Renal cortical epithelial cell (primary cell): ENCODE results near the gene EHBP1. TPM values are rescaled to one million over a fixed set of nuclear protein-coding genes. Genes with fewer than 3 reads are reported as not detected.

Source experiments
- DNase-seq: peaks from one replicate; pipeline ENCODE4 v3.0.0-alpha.2; 2011; ENCODE audit warnings: low read depth
- total RNA-seq: library from RNA; depleted of rRNA; stranded (reverse); fragments of >200 nt; gene quantifications from 2 replicates; pipeline ENCODE4 v1.2.3, GENCODE V29; 2014

The EHBP1 gene
- total RNA-seq, 1 donor from 2014 or later: 97.9 TPM

DNA sequence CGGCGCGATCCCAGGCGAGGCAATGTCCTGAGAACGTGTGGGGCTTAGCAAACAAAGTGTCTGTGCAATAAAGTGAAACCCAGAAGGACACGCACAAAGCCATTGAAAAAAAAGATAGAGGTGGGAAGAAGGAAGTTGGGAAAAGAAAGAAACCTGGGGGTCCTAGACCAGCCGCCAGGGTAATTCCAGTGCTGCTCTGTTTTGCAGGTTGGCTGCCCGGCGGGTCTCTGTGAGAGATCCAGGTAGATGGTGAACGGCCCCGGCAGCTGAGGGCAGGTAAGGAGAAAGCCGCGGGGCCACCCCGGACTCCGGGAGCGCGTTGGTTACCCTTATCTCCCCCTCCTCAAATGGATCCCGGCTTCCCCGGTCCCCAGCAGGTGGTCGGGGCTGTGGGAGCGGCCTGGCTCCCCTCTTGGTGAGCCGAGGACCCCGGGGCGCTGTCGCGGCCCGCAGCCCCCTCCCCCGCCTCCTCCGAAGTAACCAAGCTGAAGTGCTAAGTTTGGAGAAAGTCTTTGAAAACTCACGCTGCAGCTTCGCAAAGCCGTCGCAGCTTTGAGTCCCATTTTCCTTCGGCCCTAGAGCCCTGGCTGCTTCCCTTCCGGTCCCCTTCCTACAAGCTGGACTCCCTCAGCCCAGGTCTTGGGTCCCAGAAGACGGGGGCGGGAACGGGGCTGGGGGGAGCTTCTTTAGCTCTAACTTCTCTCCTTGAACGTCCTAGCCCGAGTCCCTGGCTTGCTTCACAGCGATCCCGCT lies 345.7 kb downstream of the EHBP1 start:
- no peak for DNase-seq

DNA sequence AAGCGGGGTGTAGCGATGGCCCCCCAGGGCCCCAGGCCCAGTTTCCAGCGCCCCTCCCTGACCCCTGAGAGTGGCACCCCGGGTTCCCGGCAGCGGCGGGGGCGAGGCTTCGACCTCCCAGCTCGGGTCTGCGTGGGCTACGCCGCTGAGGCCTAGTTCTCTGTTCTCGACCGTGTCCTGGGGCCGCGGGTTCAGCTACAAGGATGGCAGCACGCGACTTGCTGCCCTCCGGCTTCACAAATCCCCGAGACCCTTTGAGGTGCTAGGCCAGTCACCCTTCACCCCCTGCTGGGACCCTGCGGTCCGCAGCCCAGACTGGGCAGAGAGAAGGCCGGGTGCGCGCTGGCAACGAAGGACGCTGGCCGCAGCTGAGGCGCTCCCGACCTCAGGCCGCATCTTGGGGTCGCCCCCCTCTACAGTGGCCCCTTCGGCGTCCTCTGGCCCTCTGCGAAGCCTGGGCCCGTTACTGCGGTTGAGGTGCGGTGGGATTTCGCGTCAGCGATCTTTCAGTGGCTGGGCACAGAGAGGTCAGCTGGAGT lies 346.4 kb downstream of the EHBP1 start:
- DNase-seq: no peak

DNA sequence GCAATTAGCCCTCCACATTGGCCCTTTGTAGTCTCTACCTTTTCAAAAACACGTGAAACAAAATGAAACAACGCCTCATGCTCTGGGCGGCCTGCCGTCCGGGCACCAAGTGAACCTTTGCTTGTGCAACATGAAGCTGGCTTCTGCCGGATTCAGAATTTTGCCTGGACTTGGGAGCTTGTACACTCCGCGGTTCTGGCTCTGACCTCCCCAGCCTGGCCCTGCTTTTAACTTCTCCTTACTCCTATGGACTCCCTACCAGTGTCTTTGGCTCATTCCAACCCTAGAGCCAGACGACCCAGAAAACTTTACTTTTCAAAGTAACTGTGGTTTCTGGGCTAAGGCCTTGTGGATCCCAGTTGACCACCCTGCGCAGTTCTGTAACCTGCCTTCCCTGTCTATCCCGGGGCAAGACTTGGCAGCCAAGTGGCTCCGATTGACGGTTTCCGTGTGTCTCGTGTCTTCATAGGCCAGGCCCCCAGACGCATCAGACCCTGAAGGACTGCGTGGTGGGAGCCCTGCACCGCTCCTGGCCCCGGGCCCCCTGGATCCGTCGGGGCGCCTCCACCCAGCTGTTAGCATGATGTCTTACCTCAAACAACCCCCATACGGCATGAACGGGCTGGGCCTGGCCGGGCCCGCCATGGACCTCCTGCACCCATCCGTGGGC lies 347.0 kb downstream of the EHBP1 start:
- DNase-seq: no peak

DNA sequence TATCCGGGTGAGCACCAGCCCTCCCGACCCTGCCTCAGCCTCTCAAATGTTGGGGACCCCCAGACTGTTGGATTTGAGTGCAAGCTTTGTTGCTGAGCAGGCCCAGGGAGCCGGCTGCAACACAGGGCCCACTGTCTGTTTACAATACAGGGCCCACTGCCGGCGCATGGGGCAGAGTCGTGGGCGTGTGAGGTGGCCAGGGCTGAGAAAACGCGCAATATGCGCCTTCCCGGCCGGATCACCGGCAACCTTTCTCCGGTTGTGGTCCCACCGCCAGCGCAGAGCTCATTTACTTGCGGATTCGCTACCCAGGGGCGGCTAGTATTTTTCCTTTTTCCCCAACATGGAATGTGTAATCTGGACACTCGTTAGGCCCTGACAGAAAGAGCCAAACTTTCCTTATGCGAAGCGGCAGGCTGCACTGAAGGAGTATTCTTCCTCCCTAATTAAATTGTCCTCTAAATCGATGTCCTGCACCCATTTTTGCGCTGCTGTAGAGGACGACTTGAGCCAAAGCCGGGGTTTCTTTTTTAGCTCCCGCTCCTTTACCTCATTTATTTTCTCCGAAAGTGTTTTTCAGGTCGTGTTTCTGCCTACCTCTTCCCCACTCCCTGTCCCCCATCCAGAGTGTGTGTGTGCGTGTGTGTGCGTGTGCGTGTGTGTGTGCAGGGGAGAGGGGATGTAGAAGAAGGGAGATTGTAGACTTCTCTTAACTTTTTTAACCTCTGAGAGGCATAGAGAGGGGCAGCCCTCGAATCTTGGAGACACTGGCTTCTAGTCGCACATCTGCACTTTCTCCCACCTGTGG lies 347.8 kb downstream of the EHBP1 start:
- DNase-seq: no peak

DNA sequence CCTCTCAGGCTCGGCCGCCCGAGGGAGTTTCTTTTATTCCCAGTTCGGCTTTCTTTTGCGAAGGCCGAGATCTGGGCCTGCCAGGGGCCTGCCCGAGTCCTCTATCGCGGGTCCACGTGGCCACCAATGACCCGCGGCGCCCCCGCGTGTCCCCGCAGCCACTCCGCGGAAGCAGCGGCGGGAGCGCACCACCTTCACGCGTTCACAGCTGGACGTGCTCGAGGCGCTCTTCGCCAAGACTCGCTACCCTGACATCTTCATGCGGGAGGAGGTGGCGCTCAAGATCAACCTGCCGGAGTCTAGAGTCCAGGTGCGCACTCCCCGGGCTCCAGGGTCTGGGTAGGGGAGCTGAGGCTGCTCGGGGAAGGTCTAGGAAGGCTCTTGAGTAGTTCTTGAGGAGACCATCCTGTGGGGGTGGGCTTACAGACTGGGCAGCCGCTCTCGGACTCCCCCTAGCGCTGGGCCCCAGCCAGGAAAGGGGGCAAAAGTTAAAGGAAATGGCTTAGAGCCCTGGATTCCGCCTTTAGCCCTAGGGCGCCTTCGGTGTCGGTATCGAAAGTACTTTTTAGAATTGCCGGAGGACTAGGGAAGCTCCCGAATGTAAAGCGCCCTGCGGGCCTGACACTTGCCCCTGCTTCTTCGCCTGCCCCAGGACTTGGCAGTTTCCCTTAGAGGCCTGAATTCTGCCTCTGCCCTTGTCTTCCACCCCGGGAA lies 348.5 kb downstream of the EHBP1 start:
- DNase-seq: no peak

DNA sequence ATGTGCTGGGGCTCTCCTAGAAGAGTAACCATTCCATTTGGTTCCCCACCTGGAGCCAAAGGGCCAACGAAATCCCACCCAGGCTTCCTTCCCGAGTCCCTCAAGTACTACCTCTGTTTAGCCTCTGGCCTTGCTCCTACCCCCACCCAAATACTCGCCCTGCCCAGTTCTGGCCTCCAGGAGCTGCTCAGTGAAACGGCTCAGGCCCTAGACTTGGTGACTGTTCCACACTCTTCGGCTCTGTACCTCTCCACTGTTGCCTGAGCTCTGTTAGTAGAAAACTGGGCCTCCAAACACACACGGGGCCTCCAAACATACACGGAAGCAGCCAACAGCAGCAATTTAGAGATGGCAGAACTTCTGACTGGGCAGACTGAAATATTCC lies 349.3 kb downstream of the EHBP1 start:
- no peak for DNase-seq

DNA sequence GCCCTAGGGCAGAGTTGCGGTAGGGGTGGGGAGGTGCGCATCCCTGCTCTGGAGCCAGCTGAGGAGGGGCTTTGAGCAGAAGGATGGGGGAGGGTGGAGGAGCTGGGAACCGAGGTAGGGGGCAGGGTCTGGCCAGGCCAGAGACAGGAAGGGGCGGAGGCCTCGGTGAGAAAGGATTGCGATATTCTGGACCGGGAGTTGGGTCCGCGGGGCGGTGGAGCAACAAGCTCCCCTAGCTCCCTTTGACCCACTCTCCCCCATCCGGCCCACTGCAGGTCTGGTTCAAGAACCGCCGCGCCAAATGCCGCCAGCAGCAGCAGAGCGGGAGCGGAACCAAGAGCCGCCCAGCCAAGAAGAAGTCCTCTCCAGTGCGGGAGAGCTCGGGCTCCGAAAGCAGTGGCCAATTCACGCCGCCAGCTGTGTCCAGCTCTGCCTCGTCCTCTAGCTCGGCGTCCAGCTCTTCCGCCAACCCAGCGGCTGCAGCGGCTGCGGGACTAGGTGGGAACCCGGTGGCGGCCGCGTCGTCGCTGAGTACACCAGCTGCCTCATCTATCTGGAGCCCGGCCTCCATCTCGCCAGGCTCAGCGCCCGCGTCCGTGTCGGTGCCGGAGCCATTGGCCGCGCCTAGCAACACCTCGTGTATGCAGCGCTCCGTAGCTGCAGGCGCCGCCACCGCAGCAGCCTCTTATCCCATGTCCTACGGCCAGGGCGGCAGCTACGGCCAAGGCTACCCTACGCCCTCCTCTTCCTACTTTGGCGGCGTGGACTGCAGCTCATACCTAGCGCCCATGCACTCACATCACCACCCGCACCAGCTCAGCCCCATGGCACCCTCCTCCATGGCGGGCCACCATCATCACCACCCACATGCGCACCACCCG lies 350.0 kb downstream of the EHBP1 start:
- no peak for DNase-seq

DNA sequence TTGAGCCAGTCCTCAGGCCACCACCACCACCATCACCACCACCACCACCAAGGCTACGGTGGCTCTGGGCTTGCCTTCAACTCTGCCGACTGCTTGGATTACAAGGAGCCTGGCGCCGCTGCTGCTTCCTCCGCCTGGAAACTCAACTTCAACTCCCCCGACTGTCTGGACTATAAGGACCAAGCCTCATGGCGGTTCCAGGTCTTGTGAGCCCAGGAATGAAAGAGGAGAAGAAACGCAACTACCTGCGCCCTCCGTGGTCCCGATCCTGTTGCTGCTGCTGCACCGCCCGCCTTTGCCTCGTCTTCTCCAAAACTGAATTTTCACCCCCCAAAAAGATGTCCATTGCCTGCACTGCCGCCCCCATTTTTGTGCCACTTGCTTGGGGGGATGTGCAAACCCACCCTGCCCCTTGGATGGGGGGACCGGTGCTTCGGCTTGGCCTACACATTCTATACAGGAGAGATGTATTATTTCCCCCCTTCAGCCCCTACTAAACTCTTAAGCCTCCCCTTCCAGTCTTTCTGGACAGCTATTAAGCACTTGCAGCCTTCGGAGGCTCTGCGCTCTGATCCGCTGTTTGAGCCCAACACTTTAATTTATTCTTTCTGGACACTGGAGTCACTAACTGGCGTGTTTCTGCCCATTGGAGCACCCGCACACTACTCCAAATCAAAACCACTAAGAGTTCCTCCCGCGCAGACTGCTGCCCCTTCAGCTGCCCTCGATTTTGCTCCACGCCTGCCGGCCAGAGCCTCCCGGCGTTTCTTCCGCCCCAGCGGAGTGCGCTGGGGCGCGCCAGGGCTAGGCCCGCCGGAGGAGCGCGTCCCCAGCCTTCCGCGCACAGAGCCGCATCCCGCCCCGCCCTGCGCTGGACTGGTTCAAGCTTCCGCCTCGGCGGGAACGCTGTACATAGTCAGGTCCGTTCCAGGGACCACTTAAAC lies 350.9 kb downstream of the EHBP1 start:
- DNase-seq: no peak

DNA sequence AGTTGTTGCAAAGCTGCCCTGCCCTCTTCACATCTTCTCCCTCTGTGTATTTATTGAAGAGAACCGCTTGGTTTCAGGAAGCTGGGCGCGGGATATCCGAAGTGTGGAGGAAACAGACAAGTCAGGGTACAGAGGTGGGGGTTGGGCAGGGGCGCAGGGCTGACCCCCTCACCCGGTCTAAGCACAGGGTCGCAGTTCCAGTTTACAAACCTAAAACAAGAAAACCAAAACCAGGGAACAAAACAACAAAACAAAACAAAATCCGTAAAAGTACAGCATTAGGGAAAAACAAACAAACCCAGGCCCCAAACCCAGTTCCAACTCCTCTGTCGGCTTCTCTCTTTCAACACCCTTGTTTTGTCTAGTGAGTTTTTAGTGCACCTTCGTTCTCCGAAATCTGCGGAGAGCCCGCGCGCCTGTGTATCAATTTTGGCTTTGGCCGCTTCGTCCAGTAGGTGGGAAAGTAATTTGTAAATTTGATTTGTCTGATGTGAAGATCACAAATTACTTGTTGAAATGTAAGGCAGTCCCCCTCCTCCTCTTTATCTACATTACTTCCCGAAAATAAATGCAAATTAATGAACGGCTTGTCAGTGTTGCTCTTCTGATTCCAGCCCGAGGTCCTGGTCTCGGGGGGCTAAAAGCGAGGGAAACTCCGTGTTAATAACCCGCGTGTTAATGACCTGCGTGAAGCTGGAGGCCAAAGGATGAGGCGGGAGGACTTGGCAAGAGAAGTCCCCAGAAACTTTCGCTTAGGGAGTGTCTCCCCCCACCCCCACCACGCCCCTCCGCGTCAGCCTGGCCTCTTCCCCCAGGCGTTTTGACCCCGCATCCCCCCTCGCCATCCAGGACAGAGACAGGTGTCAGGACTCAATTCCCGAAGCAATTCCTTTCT lies 352.0 kb downstream of the EHBP1 start:
- no peak for DNase-seq

DNA sequence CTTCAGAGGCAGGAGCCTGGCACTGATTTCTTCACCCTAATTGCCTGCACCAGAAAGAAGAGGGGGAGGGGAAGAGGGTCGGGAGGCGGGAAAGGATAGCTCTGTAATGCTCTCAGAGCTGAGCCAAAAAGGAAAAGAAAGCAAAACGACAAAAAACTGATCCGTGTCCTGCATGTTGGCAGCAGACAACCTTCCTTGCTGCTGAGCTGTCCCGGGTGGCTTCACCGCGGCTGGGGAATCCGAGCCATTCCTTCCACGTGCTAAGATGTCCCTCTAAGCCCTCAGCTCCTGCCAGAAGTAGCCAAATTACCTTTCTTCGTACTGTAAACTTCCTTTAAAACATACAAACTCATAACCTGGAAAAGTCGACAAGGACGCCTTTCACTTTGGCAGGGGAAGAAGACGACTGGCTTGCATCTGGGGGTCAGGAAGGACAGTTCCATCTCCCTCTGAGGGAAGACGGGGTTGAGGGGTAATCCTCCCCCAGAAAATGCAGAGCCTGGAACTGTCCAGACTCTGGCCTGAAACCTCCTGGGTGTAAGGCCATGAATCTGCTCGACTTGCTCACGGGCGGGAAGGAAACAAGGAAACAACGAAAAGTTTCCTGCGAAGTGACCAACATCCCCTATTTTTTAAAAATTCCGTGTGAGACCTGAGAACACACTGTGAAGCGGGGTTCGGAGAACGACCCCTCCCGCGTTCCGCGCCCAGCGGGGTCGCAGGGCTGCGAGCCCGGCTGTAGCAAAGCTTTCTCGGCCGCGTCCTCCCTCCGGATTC lies 352.8 kb downstream of the EHBP1 start:
- DNase-seq: no peak

DNA sequence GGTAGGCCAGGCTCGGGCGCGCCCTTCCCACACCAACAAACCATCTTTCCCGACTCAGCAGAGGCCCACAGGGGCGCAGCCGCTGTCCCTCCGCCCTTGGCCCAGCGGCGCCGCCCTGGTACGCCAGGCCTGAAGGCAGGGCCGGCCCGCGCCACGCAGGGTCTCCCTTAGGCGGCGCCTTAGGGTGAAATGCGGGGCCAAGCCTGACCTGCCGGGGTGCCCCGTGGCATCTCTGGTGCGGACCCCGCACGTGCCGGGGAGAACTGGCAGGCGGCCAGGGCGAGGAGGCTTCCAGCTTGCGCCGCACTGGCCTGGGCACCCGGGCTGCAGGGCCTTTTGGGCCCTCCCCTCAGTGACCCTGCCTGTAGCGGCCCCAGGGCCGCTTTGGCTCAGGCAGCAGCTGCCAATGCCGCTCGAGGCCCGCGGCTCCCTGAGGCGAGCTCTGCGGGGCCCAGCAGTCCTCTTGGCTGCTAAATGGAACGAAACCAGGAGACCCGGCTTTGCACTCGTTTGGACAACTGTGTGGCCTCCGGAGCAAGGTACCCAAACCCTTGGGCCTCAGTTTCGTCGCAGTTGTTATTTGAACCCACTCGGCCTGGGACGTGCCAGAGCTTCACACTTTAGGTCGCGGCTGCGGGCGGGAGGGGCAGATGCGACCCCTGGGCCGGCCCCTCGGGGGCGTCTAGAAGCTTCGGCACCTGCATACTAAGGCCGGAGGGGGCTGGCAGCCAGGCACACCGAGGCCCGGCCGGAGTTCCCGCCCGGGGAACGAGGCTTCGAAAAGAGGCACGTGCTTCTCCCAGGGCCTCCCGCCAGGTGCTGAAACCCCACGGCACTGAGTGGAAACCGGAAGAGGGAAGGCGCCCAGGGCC lies 353.6 kb downstream of the EHBP1 start:
- DNase-seq: no peak

DNA sequence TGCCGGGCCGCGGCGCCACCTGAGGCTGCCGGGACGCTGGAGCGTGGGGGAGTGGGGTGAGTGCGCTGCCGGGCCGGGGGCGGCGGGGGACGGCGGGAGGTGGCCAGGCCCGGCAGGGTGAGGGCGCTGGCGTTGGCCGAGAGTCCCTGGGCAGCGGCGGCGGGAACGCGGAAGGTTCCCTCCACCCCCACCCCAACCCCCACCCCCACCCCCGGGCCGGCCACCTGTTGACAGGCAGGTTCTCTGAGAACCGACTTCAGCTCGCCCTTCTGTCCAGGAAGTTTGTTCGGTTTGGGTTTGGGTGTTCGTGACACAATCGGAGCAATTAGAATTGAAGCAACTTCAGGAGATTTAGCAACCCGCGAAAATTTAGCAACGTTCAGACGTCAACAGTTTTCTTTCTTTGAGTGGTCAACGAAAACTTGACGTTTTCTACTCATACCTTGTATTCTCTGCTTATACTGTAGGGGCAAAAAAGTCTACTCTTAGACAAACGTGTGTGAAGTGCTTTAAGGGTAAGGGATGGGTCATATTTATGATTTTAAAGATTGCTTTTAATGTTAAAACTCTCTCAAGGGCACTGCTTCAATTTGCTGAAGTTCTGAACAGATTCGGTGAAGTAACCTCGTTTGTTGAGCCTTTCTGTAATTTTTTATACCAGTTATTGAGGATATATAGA lies 354.4 kb downstream of the EHBP1 start:
- DNase-seq: no peak

DNA sequence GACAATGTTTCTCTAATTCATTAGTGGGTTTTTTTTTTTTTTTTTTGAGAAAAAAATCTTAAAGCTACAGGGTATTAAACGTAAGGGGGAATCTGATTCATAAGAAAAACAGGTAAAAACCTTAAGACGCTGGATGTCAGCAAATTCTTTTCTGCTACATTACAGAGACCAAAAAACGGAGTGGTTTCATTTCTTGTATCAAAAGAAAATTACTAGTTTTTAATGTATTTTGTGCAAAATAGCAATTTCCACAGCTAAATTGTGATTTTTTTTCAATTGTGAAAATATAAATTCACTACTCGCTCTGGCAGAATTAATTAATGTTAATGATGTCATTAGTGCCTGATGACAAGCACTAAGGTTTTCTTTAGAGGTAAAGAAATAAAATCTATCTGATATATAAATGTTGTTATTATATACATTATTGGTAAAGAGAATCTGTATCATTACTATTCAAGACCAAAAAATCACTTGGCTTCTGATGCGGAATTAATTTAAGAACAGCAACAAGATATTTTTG lies 355.0 kb downstream of the EHBP1 start:
- DNase-seq: no peak

DNA sequence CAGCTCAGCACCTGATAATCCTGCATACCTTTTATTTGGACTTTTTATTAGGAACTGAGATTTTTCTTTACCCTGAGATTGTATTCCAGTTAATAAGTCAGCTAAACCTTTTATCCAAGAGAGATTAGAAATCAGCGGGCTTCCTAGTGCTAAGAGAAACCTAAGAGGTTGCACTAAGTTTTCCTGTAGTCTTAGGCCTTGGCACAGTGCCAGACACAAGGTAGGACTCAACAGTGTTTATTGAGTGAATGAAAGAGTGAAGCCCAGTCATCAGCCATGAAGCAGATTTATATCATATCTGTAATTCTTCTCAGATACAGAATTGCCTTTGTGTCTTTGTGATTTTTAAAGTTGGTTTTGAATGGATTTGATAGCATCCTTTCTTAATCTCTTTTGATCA lies 358.7 kb downstream of the EHBP1 start:
- no peak for DNase-seq

DNA sequence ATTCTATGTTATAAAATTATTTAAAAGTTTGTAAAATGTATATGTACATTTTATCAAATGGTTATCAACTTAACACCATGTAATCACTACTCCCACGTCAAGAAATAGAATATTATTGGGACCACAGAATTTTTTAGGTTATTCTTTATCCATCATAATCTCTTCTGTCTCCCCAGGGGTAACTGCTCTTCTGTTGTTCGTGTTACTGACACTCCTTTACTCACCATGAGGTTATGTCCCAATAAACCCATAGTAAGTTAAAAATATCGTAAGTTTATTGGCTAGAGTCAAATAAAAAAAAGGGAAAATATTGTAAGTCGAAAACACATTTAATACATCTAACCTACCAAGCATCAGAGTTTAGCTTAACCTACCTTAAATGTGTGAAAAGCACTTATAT lies 359.1 kb downstream of the EHBP1 start:
- no peak for DNase-seq

DNA sequence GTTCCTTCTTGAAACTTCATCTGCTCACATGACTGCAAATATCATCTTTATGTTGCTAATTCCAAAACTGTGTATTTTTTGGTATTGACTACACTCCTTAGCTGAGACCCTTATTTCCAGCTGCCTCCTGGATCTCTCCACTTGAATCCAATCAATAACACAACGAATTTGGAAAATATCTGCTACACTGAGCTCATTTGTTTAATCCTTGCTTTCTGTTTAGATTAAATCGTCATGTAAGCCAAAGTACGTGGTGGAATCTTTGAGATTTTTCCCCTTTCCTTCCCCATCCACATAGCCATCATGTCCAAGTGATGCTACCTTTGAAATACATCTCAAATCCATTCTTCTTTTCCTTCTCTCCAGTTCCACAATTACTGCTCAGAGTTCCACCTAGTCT lies 360.8 kb downstream of the EHBP1 start:
- DNase-seq: no peak
